ENCODE measurements around the gene TTC7B.
A peak's percentile ranks its signal among the peaks of the same experiment; 100 is the strongest.

Gene TTC7B

DNA sequence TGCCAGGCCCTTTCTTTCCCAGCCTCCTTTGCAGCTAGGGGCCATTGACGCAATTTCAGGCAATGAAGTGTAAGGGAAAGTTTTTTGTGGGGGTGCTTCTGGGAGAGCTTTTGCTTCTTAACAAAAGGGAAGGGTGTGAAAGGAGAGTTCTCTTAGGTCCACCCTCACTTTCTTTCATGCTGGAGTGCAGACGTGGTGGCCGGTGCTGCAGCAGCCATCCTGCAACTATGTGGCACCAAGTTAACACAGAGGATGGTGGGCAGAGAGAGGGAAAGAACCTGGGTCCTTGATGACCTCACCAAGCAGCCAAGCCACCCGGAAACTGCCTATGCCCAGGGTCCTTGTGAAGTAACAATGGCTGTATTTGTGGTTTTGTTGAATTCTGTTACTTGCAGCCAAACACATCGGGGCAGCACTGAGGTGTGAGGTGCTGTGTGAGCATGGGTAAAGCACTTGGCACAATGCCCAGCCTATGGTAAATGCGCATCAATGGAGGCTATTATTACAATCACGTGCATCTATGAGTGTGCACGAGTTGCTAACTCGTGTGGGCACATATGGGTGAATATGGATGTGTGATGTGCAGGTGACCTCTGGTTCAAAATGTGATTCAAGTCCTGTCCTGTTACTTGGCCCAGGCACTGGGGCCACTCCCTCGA is 296.8 kb downstream of the TTC7B start:
- DNase-seq = peak in 1 of 3 experiments; percentile 34

DNA sequence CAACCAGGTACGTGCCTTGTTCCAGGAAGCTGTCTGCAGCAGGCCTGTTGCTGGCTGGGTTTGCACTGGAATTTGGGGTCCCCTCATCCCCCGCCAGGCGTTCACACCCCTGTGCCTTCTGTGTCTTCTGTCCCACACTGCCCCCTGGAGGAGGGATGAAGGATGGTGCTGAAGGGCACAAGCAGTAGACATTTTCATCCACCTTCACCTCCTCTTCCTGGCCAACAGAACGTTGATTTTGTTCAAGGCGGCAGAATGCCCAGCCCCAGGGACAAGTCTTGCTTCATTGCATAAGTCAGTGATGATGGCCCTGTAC is 297.3 kb downstream of the TTC7B start:
- peak in 1 of 3 experiments; percentile 32 for DNase-seq

DNA sequence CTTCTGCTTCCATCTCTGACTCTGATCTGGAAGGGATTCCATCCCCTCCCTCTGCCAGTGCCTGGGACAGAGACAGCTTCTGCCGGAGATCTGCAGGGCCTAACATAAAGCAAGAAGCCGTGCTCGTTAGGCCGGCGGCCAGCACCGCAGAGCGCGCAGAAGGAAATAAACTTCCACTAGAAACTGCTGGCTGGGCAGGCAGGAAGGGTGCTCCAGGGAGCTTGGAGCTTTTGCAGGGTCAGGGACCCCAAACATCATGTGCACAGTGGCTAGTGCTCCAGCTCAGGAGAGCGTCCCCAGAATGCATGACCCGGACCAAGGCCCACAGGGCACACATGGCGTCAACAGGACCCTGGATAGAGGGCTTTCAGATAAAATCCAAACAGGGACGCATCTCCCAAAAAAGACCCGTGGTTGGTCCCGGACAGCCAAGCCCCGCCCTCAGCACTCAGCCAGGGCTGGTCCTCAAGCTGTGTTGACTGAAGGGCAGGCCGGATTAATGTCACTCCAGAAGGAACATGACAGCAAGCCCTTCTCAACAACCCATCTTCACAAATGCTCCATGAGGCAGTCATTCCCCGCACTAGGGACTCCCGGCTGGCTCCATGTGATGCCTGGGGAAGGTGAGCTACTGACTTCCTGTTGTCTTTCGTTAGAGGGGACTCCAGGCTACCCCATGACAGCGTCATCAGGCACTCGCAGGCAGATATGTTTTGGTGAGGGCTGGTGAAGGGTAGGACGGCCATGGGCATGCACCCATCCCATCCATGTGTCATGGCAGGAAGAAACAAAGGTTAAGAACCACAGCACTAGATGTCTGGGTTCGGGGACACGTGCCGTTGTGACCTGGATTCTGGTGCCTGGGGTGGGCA is 297.9 kb downstream of the TTC7B start:
- peak in 2 of 3 experiments; percentile 30 to 72 for DNase-seq

DNA sequence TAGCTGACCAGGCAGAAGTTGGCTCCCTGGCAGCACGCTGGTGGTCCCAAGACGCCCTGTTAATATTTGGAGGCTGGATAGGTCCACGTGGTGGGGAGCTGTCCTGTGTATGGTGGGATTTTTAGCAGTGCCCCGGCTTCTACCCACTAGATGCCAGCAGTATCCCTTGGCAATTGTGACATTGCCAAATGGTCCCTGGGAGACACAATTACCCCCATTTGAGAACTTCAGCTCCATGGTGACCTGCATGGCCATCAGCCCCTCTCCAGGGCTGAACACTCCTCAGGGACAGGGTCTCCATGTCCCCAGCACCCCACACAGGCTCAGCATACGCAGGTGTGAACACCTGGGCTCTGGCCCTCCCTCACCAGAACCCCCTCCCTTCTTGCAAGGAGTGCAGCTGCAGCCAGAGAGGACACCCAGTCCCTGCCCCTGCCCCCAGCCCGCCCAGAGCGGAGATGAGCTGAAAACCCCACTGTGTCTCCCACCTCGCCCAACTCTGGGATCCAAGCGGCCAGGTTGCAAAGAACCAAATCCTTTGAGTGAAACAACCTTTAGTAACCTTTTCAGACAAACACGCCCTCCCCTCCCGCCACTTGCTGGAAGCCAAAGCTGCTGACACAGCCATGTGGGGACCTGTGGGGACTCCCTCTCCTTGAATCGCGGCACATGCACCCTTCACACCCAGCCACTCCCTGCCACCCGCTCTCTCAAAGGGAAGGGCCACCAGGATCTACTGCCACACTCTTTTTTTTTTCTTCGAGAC is 299.0 kb downstream of the TTC7B start:
- peak; percentile 11 to 65 (median 44) for DNase-seq

DNA sequence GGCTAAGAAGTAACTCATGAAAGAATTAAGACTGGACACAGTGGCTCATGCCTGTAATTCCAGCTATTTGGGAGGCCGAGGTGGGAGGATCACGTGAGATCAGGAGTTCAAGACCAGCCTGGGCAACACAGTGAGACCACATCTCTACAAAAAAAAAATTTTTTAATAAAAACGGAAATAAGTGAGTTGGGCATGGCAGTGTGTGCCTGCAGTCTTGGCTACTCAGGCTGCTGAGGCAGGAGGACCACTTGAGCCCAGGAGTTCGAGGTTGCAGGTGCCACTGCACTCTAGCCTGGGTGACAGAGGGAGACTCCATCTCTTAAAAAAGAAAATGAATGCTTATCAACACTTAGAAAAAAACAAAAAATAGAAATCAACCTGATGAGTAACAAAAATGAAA is 301.7 kb downstream of the TTC7B start:
- DNase-seq = no peak

DNA sequence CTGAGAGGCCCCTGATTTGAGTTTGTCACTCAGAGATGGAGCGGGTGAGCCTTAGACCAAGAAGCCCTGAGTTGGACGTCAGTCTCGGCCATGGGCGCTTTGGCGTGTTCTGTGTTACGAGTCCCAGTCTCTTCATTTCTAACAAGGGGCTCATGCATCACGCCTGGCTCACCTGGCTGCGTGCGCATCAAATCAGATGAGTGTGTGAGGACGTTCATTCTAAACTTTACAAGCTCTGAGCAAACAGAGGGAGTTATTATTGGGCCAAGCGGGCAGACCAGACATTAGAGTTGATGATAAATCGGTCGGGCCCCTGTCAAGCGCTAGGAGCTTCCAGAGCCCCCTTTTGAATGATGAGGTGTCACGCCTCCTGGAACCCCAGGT is 302.2 kb downstream of the TTC7B start:
- DNase-seq = peak; percentile 76 to 97 (median 96)

DNA sequence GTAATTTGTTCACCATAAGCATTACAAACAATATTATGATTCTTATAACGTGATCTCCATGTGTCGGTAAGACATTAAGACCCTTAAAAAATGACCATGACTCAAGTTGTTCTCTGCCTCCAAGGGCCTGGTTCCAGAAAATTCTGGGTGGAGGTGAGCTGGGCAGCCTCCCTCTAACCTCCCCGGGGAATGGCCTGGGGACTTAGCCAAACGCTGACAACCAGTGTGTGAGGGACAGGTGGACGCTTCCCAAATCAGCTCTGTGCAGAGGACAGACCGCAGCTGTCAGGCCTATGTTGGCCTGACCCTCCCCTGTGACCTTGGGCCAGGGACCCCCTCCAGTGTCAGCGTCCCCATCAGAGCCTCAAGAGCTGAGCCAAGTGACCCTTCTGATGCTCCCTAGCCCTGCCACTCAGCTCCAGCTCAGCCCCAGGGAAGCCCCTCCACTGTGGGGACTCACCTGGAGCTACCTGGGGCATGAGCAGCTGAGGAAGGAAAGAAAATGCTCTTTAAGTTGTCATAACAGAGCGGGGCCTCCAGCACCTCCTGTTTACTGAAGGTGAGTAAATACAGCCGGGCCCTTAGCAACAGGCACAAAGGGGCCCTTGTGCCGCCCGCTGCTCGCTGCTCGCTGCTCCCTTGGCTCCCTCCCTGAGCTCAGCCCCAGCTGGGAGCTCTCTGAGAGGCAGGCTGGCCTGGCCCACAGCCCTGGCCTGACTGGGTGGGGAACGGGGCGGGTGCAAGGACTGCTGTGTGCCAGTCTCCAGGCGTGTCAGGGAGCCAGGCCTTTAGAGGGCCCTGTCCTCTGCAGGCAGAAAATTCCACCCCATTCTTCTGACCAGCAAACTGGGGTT is 302.8 kb downstream of the TTC7B start:
- peak; percentile 95 to 99 (median 98) for DNase-seq

DNA sequence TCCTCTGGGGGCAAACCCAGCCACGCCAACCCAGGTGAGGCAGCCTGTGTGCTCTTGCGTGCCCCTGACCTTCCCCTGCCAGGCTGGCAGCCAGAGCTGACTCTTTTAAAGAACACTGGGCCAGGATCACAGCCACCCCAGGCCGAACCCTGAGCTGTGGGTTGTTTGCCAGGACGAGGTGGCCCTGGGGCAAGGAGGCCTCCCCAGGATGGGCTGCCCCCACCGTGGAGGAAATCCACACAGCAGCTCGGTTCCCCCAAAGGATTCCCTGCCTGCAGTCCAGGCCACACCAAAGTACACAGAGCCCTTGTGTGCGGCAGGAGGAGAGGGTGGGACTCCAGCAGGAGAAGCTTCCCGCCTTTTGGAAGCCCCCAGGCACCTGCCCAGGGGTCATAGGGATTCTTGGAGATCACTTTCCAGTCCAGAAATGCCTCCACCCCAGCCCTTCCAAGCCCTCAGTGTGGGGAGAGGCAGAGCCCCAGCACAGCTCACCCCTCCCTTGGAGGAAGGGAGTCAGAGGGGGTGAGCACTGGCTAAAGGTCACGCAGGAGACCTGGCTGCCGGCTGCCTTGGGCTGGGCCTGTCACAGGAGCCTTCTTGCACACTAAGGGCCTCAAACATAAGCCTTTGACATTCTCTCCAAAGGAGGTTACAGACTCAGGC is 303.8 kb downstream of the TTC7B start:
- peak; percentile 25 to 66 (median 65) for DNase-seq

DNA sequence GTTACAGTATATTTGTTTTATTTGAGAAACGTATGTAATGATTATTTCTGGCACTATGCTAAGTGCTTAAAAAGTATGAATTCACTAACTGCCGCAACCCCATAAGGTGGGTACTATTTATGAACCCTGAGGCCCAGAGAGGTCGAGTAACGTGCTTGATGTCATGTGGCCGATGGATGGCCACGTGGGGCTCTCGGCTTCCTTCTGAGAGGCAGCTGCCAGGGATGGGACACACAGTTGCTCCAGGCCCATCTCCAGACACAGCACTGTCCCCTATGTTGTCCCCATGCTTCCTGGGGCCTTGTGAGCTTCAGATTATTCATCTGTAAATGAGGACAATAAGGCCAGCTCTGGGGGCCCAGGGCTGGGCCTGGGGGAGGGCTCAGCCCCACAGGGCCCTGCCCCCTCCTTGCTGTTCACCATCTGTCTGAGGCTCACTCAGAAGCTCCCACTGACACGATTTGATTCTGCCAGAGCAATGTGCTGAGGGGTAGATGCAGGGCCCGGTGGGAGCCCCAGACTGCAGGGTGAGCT is 304.4 kb downstream of the TTC7B start:
- peak in 2 of 3 experiments; percentile 28 to 48 for DNase-seq

DNA sequence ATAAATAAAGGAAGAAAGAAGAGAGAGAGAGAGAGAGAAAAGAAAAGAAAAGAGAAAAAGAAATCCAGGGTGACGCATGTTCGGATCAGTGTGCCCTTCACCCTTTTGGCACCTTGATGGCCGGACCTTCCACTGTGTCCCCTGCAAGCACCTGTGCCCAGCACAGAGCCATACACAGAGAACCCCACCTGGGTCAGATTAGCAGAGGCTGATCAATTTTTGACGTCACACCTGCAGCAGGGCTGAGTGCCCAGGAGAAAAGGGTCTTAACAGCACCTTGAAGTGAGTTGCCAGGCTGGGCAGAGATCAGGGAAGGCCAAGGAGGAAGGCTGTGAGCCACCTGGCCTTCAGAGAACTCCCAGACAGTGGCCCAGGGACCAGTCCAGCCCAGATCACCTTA is 305.0 kb downstream of the TTC7B start:
- no peak for DNase-seq

DNA sequence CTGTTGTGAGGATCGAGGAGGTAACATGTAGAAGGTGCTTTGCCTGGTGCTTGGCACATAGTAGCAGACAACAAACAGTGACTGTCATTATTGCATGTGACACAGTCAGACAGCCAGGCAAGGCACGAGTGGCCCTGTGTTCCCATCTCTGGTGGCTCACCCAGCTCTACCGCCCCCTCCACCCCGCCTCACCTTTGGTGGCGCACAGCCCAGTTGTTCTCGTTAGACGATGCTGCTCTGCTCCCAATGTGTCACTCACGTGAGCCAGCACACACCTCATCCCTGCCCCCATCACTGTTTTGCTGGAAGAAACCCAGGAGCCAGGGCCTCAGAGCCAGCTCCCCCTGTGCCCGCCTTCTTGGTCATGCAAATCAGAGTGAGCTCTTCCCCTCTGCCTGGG is 306.1 kb downstream of the TTC7B start:
- DNase-seq = peak; percentile 21 to 71 (median 51)

DNA sequence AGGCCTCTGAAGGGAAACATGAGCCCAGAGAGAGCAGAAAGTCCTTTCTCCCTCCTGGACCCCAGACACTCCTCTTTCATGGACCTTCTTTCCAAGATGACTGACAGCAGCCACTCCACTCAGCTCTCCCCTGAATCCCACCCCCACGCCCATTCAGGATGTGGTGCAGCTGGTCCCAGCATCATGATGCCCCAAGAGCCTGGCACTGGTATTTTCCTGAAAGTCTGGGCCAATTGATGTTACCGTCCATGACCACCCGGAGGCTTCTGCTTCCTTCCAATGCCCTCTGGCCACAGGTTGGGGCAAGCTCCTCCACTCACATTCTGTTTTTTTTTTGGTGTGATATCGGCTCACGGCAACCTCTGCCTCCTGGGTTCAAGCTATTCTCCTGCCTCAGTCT is 306.8 kb downstream of the TTC7B start:
- DNase-seq = no peak

DNA sequence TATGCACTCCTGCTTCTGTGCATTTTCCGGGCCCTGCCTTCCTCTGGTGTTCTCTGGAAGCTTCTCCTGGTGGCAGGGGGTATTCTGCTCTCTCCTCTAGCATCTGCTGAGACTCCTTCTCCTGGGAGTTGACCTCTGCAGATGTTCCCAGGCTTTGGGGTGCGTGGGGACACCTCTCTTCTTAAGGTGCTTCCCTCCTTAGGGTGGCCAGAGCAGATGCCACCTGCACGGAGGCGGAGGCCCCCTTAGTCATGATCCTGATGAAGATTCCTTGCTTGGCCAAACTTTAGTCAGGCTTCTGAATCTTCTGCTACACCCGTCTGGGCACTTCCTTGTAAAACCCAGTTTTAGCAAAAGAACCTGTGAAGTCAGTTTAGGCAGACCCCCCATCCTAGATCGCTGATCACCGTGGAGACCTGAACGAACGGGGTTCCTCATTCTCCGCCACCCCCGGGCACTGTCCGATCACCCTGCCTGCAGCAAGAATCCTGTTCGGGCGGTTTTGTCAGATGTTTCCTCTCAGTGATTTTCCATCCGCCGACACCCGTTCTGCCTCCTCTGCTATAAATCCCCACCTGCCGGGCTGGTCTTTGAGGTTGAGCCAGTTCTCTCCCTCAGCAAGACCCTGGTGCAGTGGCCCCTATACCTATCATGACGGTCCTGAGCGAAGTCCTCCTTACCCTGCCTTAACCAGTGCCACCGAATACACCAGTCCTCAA is 307.5 kb downstream of the TTC7B start:
- no peak for DNase-seq

DNA sequence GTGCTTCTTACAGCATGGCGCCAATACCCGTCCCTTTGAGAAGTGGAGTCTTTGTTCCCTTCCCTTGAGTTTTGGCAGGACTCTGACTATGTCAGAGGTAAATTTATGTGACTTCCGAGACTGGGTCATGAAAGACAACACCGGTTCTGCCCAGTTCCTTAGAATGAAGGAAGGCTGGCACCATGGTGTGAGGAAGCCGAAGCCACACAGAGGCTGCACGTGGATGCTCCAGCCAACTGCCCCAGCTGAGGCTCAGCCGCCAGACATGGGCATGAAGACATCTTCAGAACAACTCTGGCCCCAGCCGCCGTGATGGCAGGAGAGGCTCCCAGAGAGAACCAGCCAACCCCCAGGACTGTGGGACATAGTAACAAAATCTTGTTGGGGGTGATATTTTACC is 308.2 kb downstream of the TTC7B start:
- no peak for DNase-seq

DNA sequence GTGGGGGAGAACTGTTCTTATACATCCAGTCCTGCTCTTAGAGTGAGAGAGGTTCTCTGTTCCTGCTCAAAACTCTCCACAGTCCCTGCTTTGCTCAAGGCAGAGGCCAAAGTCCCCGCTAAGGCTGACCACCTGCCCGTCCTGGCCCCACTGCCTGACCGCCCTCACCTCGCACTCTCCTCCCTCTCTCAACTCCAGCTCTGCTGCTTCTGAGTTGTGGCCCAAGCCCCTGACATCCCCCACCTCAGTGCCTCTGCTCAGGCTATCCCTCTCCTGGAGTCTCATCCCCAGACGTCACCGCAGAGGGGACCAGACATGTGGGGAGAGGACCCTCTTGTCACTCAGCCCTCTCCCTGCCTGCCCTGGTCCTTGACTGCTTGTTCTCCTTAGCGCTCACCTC is 308.8 kb downstream of the TTC7B start:
- no peak for DNase-seq

DNA sequence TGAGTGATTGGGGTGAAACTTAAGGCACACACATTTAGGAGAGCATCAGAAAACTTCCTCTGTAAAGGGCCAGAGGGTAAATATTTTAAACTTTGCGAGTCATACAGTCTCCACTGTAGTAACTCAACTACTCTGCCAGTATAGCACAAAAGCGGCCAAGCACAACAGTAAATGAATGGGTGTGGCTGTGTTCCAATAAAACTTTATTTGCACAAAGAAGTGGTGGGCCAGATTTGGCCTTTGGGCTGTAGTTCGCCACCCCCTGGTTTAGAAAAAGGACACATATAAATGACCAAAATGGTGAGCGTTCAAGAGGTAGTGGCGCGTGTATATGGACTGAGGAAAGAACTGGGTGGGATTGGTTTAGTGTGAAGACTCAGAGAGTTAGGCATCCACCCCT is 309.5 kb downstream of the TTC7B start:
- DNase-seq = no peak

DNA sequence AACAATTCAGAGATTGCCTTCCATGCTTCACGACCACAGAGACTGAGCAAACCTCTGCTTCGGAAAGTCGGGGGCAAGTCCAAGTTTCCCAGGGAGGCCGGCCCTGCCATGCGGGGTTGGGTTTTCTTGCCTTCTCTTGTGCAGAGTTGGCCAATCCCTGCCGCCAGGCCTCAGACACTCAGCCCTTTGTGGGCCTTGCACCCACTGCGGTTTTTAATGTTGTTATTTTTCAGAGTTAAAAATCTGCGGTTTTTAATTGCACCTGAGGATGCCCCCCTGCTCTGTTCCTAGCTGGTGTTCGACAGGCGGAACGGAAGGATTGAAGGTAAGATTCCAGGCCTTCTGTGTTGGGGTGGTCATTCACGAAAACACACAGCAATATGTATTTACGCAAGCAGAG is 310.7 kb downstream of the TTC7B start:
- peak in 1 of 3 experiments; percentile 86 for DNase-seq

DNA sequence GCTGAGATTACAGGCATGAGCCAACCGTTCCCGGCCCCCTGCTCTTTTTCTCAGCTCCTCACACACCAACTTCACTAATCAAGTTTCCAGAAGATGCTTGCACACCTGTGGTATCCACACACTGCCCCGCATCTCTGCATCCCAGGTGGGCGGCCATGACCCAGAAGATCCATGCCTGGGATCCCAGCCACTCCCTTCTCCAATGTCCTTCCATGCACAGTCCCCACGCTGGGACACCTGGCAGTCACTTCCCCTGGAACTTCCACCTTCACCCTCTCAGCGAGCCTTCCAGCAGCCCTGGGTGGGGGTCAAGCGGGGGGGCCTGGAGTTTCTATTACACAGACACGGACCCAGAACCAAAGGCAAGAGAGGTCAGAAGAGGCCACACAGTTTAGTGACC is 311.6 kb downstream of the TTC7B start:
- DNase-seq = no peak

DNA sequence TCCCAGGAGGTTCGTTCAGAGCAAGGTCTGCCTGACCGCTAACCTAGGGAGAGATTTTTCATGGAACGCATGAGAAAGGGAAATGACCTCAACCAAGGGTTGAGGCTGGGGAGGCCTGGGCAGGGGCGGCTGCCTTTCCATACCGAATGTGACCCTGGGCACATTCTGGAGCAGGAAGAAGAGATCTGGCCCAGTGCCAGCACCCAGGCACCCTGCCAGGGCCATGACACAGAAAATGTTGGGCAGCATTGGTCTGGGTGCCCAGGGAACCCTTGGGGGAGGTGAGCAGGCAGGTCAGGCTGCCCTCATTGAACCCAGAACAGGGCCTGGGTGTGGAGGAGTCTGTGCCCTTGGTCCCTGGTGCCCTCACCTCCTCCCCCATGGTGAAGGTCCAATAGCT is 312.6 kb downstream of the TTC7B start:
- peak in 2 of 3 experiments; percentile 24 to 38 for DNase-seq

DNA sequence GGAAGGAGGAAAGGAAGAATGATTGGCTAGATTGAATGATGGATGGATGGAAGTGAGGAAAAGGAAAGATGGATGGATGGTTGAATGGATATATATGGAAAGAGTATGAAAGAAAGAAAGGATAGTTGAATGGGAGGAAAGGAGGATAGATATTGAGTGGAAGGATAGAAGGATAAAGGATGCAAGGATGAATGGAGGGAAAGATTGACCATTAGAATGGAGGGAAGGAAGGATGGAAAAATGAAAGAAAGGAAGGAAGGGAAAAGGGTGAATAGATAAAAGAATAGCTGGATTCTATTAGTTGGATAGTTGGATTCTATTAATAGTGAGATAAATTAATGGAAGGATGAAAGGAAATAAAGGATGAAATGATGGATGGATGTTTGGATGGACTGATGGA is 313.5 kb downstream of the TTC7B start:
- DNase-seq = no peak
